ENCODE data around the gene CD86.

The CD86 gene

DNA sequence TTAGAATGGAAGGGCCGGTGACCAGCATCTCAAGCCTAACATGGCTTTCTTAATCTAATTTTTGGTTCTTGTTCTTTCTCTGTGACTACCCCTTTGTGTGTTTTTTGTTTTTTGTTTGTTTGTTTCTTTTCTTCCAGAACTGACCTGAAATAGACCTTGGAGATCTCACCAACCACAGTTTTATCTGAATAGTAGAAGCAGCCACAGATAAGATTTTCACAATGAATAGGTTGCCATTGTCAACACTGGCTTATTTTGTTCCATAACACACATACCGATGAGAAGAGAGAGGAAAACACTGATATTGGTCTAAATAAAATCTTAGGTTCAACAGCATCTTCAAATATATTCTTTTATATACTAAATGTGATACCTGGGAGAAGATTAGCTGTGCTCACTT is 44.7 kb upstream of the CD86 start:
- no peak overlapping the region for H3K27ac ChIP-seq (ENCODE audit: low read depth, low read length)
- H3K36me3 ChIP-seq (ENCODE audit: control insufficient read depth, low read length) = no peaks in the 10 kb centered on the region
- no peak overlapping the region for H3K4me2 ChIP-seq (ENCODE audit: low read length)
- TF ChIP-seq EZH2phosphoT487 (IDR thresholded peaks at IDR 0.05; ENCODE audit: borderline replicate concordance, low read length) = no peak
- H3K79me2 ChIP-seq (ENCODE audit: control insufficient read depth, low read length) = no peaks in the 10 kb centered on the region
- H3K27me3 ChIP-seq (ENCODE audit: control insufficient read depth, low read length) = no peaks in the 10 kb centered on the region
- H3K4me1 ChIP-seq (ENCODE audit: control insufficient read depth, low read length) = peaks cover 60% of the 10 kb centered on the region
- H3K9me3 ChIP-seq (ENCODE audit: control insufficient read depth, insufficient read depth, low read length) = no peaks in the 10 kb centered on the region
- H3K4me3 ChIP-seq (ENCODE audit: low read length) = no peak overlapping the region
- 0 out of 2 replicates have a peak, but pooled peaks cover 3% of the 10 kb centered on the region for H3F3A ChIP-seq (ENCODE audit: control insufficient read depth, insufficient read depth)
- no peaks in the 10 kb centered on the region for H3K9me2 ChIP-seq (replicated peaks; ENCODE audit: control insufficient read depth, low read length)
- no peaks in the 10 kb centered on the region for H4K20me1 ChIP-seq (ENCODE audit: control insufficient read depth, insufficient read depth, low read depth, low read length)

- H3K27ac ChIP-seq (ENCODE audit: low read depth, low read length) = no peak overlapping the region
- H3F3A ChIP-seq (ENCODE audit: control insufficient read depth, insufficient read depth) = 0 out of 2 replicates have a peak, but pooled peaks cover 3% of the 10 kb centered on the region
- H3K9me2 ChIP-seq (replicated peaks; ENCODE audit: control insufficient read depth, low read length) = no peaks in the 10 kb centered on the region
- no peaks in the 10 kb centered on the region for H3K36me3 ChIP-seq (ENCODE audit: control insufficient read depth, low read length)
- no peaks in the 10 kb centered on the region for H4K20me1 ChIP-seq (ENCODE audit: control insufficient read depth, insufficient read depth, low read depth, low read length)
- H3K9me3 ChIP-seq (ENCODE audit: control insufficient read depth, insufficient read depth, low read length) = peaks cover 6% of the 10 kb centered on the region; the same call in 1 of the 2 replicates
- peak overlapping the region; percentile 44; the same call in 1 of the 2 replicates for H3K4me2 ChIP-seq (ENCODE audit: low read length)
- no peaks in the 10 kb centered on the region for H3K27me3 ChIP-seq (ENCODE audit: control insufficient read depth, low read length)
- no peak overlapping the region for H3K4me3 ChIP-seq (ENCODE audit: low read length)
- H3K4me1 ChIP-seq (ENCODE audit: control insufficient read depth, low read length) = peaks cover 67% of the 10 kb centered on the region
- TF ChIP-seq CTCF (IDR thresholded peaks at IDR 0.05; ENCODE audit: low read depth, low read length, poor library complexity, severe bottlenecking) (no peak), EZH2phosphoT487 (IDR thresholded peaks at IDR 0.05; ENCODE audit: borderline replicate concordance, low read length) (no peak)
- no peaks in the 10 kb centered on the region for H3K79me2 ChIP-seq (ENCODE audit: control insufficient read depth, low read length)
Observed at GRCh38 chr3:122011396-122011795, 43.8 kb upstream of the CD86 start.

DNA sequence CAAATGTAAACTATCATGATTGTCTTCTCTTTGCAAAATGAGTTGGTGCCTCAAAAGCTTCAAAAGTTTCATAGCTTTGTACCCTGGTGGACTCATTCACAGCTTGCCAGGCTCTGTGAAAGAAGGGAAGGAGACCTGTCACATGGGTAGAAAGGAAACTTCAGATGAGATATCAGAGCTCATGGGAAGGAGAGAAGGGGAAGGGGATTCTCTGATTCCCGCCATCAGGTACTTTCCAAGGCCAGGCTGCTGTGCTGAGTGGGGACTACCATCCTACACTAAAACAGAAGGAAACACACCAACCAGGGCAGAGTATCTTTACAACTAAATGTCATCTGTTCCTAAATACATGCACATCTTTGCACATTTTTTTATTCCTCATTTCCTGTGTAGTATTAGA is 42.3 kb upstream of the CD86 start:
- no peaks in the 10 kb centered on the region for H3K36me3 ChIP-seq (ENCODE audit: control insufficient read depth, low read length)
- H3K79me2 ChIP-seq (ENCODE audit: control insufficient read depth, low read length) = no peaks in the 10 kb centered on the region
- no peaks in the 10 kb centered on the region for H4K20me1 ChIP-seq (ENCODE audit: control insufficient read depth, insufficient read depth, low read depth, low read length)
- TF ChIP-seq CTCF (IDR thresholded peaks at IDR 0.05; ENCODE audit: low read depth, low read length, poor library complexity, severe bottlenecking) = no peak
- no peak for TF ChIP-seq EZH2phosphoT487 (IDR thresholded peaks at IDR 0.05; ENCODE audit: borderline replicate concordance, low read length)
- no peak overlapping the region for H3K27ac ChIP-seq (ENCODE audit: low read depth, low read length)
- peak overlapping the region; percentile 44 for H3K4me2 ChIP-seq (ENCODE audit: low read length)
- peaks cover 67% of the 10 kb centered on the region for H3K4me1 ChIP-seq (ENCODE audit: control insufficient read depth, low read length)
- H3F3A ChIP-seq (ENCODE audit: control insufficient read depth, insufficient read depth) = 0 out of 2 replicates have a peak, but pooled peaks cover 3% of the 10 kb centered on the region
- H3K27me3 ChIP-seq (ENCODE audit: control insufficient read depth, low read length) = no peaks in the 10 kb centered on the region
- H3K9me3 ChIP-seq (ENCODE audit: control insufficient read depth, insufficient read depth, low read length) = peaks cover 6% of the 10 kb centered on the region; the same call in 1 of the 2 replicates
- no peaks in the 10 kb centered on the region for H3K9me2 ChIP-seq (replicated peaks; ENCODE audit: control insufficient read depth, low read length)
- H3K4me3 ChIP-seq (ENCODE audit: low read length) = no peak overlapping the region

GRCh38 chr3:122013448-122013925 is 41.7 kb upstream of the CD86 start:
- Histone ChIP-seq H3K9me3 (ENCODE audit: control insufficient read depth, insufficient read depth, low read length) (peaks cover 6% of the 10 kb centered on the region; the same call in 1 of the 2 replicates), H3K36me3 (ENCODE audit: control insufficient read depth, low read length) (no peaks in the 10 kb centered on the region), H3K4me3 (ENCODE audit: low read length) (no peak overlapping the region), H3K27me3 (ENCODE audit: control insufficient read depth, low read length) (no peaks in the 10 kb centered on the region), H3K4me1 (ENCODE audit: control insufficient read depth, low read length) (peaks cover 67% of the 10 kb centered on the region), H3K9me2 (replicated peaks; ENCODE audit: control insufficient read depth, low read length) (no peaks in the 10 kb centered on the region), H3K4me2 (ENCODE audit: low read length) (no peak overlapping the region), H3K79me2 (ENCODE audit: control insufficient read depth, low read length) (no peaks in the 10 kb centered on the region), H3K27ac (ENCODE audit: low read depth, low read length) (no peak overlapping the region), H3F3A (ENCODE audit: control insufficient read depth, insufficient read depth) (0 out of 2 replicates have a peak, but pooled peaks cover 3% of the 10 kb centered on the region), H4K20me1 (ENCODE audit: control insufficient read depth, insufficient read depth, low read depth, low read length) (no peaks in the 10 kb centered on the region)
- TF ChIP-seq EZH2phosphoT487 (IDR thresholded peaks at IDR 0.05; ENCODE audit: borderline replicate concordance, low read length) (no peak), CTCF (IDR thresholded peaks at IDR 0.05; ENCODE audit: low read depth, low read length, poor library complexity, severe bottlenecking) (no peak)

All from DOHH2 (cell line).